HG02798 (cell line): ENCODE data around the gene IKZF3.

Experiments used
- ATAC-seq: cut with Tn5 transposase; IDR thresholded peaks from one replicate; pipeline ENCODE4 v1.9.1; 2021; ENCODE audit warnings: mild to moderate bottlenecking; ENCODE audit not compliant: unreplicated experiment, poor library complexity

Gene IKZF3

DNA sequence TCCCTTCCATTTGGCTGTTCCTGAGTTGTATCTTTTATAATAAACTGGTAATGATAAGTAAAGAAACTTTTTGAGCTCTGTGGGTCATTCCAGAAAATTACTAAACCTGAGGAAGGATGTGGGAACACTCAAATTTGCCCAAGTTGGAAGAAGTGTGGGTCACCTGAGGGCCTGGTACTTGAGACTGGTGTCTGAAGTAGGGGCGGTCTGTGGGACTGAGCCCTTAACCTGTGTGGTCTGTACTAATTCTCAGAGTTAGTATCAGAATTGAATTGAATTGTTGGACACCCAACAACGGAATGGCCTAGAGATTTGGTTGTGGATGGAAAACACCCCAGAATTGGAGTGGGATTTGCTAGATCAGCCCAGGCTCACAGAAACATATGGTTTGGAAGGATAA lies 43.1 kb downstream of the IKZF3 start:
- no peak for ATAC-seq

DNA sequence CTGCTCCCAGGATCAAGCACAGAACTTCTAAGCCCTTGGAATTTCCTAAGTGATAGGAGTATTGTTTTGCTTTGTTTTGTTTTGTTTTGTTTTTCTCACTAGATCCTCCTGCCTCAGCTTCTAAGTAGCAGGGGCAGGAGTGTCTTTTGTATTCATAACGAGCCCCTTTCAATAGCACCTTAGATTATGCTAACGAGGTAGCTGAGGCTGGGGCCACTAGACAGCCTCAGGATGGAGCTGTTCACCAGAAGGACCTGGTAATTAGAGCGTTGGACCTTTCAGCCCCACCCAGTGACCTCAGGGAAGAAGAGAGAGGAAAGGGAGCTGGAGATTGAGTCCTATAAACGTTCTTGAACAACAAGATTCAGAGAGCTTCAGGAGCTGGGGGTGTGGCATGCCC lies 43.6 kb downstream of the IKZF3 start:
- ATAC-seq = no peak

DNA sequence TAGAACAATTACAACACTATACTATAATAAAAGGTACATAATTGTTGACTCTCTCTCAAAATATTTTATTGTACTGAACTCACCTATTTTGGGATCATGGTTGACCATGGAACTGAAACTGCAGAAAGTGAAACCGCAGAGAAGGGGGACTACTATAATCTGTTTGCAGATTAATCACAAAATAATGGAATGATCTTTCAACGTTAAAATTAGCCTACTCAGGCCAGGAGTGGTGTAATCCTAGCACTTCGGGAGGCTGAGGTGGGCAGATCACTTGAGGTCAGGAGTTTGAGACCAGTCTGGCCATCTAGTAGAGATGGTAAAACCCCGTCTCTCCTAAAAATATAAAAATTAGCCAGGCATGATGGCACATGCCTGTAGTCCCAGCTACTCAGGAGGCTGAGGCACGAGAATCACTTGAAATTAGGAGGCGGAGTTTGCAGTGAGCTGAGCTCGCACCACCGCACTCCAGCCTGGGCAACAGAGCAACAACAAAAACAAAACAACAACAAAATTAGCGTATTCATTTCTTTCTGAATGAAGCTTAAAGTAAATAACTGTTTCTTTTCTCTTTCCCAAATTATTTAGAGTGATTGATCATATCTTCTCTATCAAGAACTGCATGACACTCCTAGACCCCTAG lies 45.6 kb downstream of the IKZF3 start:
- no peak for ATAC-seq

DNA sequence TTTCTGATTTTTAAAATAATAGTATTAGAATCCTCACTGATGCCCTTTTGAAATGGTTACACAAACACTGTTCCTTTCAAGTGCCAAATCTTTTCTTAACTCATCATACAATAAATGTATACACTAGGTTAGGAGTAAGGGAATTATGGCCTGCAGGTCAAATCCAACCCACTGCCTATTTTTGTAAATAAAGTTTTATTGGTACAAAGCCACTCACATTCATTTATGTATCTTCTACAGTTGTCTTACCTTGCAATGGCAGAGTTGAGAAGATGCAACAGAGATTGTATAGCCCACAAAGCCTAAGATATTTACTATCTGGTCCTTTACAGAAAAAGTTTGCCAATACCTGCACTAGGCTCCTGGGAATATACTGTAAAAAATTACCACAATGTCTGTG lies 47.8 kb downstream of the IKZF3 start:
- no peak for ATAC-seq

DNA sequence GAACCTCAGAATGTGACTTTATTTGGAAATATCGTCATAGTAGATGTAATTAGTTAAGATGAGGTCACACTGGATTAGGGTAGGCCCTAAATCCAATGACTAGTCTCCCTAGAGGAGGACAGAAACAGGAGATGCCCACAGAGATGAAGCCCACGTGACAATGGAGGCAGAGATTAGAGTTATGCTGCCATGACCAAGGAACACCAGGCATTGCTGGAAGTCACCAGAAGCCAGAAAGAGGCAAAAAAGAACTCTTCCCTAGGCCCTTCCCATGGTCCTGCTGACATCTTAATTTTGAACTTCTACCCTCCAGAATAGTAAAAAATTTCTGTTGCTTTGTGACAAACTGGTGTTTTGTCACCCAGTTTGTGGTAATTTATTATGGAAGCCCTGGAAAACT lies 49.6 kb downstream of the IKZF3 start:
- ATAC-seq = no peak

DNA sequence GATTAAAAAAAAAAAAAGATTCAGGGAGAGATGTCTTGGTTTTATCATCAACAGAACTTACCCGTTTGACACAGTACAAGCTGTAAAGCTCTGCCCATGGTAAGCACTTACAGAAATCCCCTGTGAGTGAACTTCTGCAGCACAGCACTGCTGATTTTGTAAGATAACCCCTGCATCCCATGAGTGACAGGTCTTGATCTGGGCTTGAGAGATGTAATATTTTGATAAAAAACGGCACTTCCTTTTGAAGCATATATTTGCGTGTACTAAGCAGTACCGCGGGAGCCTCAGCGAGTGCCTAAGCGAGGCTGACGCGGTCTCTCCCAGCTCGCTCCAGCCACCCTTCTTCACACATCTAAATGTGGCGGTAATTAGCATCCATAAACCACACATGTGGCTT lies 50.5 kb downstream of the IKZF3 start:
- ATAC-seq = no peak

DNA sequence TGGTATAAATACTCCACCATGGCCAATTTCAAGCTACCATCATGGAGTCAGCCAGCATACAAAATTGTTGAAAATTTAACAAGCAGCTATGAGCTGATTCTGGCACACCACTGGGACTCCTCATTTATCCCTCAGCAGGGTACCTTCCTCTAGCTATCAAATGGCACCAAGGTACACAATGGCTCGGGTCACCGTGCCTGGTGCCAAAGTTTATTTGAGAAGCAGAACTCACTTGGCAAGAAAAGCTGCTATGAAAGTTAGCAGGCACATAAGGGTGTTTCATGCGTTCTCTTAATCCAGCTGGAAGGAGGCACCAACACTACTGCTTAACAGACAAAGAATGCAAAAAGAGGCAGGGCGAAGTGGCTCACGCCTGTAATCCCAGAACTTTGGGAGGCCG lies 51.6 kb downstream of the IKZF3 start:
- ATAC-seq = no peak

DNA sequence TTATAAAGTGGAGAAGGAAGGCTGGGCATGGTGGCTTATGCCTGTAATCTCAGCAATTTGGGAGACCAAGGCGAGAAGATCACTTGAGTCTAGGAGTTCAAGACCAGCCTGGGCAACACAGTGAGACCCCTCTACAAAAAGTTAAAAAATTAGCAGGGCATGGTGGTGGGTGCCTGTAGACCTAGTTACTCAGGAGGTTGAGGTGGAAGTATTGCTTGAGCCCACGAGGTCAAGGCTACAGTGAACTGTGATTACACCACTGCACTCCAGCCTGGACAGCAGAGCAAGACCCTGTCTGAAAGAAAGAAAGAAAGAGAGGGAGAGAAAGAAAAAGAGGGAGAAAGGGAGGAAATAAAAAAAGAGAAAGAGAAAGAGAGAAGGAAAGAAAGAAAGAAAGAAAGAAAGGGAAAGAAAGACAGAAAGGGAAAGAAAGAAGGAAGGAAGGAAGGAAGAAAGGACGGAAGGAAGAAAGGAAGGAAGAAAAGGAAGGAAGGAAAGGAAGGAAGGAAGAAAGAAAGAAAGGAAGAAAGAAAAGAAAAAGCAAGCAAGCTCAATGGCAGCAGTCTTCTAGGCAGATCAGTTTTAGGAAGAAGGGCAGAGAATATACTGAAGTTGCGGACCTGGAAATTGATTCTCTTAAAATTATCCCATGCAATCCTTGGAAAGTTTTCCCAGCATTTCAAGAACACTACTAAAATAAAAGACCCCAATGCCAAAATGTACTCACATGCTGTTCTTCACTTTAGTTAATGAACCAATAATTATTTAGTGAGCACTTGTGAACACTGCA lies 53.0 kb downstream of the IKZF3 start:
- no peak for ATAC-seq

DNA sequence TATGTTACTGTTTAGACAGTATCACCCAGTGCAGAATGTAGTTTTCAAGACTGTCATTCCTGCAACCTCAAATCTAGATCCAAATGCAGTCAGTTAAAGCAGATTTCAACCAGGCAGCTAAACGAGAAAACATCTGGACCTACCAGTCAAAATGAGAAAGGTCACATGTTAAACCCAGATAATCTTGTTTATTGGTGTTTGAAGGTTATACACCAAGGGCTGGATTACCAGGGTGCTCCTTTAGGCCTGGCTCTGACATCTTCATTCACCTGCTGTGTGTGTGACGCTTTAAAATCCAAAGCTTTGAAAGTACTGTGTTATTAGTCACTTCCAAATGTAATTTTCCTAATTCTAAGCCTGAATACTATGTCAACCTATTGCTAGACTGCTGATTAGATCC lies 54.9 kb downstream of the IKZF3 start:
- ATAC-seq = no peak

DNA sequence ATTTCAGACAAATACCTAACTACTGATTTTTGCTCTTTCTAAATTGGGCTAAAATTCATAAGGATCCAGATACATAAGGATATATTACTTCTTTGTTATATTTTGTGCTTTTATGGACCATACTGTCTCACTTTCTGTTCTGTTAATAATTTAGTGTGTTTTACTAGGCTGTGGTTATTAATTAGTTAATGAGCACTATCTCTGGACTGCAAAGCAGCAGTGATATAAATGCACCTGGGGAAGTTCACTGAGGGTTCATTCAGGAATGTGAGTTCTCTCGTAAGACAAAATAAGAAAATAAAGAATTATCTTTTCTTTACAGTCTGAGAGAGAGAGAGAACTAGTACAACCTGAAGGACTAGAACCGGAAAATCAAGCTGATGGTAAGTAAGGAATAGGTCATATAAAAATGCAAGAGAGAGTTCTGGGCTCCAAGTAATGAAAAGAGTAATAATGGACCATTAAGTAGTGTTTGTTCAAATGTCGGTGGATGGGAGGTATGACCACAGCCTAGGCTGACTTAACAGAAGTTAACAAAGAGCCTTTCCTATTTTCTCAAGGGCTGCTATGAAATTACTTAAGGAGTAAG lies 55.6 kb downstream of the IKZF3 start:
- ATAC-seq = no peak

DNA sequence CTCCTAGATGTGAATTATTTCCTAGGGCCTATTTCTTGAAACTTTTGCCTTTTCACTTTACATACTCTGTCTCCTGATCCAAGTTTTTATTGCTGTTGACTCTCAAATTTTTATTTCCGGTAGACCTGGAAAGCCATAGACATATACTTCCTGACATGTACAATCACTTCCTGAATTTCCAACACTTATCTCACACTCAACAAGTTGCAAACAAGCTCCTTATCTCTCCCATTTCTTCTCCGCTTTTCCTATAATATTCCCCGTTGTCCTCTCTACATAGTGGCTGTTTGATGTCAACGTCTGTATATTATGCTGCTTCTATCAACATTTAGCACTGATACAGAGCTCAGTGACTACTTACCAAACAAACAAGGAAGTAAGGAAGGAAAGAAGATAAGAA lies 59.3 kb downstream of the IKZF3 start:
- no peak for ATAC-seq

DNA sequence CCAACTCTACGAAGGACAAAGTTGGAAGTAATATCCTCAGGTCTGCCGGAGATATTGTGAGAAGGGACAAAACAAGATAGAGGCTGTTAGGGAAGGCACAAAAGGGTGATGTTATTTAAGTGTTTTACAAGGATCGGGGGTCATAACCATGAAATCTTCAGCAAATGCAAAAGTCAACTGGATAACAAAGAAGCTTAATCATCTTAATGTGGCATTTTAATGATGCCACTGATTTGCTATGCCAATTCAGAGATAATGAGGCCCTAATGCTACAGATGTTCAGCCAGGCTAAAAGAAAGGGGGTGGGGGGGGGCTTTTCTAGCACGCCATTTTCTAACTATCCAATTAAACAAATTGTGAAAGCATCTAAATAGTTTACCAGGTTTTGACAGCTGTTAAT lies 63.1 kb downstream of the IKZF3 start:
- no peak for ATAC-seq

DNA sequence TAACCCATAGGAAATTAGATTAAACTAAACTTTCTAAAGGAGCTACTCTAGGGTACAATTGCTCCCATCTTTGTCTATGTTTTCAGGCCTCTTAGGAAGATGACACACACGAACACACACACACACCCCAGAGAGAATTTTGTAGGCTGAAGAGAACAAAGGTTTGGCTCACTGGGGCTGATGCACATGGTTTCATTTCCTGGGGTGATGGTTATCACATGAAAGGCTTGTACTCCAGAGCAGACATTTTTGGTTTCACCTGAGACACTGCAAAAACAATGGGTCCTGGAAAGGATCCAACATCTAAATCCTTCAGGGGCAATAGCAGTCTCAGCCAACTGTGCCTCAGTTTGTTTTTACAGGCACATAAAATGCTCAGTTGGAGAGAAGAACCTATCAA lies 63.6 kb downstream of the IKZF3 start:
- ATAC-seq = peak; percentile 60

DNA sequence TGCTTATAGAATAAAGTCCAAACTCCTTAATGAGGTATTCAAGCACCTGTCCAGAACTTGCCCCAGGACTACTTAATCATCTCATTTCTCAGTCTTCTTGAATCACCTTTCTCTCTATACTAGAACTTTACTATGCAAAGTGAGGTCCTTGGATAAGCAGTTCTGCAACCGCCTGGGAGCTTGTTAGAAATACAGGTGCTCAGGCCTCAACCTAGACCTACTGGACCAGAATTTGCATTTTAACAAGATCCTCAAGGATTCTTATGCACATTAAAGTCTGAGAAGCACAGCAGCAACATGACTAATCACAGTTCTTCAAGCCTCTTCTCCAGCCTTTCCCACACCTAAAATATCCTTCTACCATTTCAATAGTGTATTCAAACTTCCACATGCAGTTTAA lies 64.7 kb downstream of the IKZF3 start:
- no peak for ATAC-seq

DNA sequence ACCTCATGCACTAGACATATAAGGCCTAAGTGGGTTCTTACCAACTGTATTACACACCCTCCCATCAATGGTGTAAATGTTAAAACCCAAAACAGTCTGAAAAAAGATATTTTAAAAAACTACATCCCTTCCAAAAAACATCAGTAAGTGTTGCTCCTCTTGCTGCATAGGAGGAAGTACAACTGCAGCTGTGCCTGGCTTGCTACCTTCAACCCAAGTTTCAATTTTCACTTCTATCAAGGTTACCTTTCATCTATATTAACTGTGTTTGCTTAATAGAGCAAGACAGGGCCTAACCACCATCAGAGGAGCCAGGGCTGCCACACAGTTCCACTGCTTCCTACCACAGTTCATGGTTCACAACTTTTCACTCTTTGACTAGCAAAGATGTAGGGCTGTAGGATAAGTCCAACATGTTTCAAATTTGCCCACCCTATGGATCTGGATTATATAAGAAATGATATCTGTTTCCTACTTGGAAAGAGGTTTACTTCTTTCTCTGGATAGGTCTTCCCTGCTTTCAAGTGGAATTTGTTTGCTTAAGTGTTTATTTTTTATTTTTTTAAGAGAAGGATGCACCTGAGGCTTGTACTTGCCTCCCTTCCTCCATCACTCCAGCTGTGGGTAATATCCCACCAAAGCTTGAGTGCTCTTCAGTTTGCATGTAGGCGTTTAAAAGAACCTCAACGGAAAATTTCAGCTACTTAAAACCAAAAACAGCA lies 69.7 kb downstream of the IKZF3 start:
- ATAC-seq = peak; percentile 89

DNA sequence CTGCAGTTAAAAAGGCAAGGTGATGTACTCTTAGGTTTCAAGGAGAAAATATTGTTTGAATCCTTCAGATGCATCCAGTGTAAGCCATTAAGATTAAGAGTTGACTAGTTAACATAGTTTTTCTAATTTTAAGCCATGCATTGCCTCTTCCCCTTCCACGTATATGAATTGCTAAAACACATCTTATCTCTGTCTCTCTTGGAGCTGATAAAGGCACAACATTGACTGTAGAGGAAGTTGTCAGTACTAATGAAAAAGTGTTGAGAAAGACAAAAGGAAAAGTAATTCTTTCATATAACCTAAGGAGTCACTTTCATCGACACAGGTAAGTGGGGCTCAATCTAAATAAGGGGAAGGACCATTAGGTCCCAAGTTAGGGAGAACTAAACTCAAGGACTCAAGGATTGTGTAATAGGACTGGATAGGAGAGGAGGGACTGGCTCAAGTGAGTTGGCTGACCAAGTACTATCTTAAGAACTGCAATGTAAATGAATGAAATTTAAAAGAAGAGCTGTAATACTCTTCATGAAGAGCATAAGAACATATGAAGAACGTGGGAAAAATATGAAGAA lies 70.7 kb downstream of the IKZF3 start:
- ATAC-seq = no peak

DNA sequence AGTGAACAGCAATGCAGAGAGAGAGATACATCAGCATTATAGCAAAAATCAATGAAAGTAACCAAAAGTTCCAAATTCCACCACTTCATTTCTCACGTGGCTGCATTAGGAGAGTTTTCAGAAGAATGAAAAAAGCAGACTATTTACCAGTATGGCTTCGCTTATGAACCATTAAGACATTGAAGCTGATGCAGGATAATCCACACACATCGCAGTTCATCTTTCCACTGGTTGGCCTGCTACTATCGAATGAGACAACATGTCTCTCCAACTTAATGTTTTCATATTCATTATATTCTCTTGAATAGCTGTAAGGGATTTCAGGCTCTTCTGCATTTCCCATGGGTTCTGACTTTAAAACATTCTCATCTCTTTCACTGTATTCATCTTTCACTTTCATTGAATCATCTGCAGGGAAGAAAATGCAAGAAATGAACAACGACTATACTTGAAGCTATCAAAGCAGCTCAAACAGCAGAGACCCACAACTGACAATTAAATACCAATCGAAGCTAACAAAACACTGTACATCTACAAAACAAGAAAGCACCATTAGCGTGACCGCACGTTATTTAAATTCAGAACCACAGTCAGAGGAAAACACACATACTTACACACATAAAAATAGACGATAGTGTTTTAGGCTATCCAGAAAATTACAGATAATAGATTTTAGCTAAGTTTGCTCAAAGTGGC lies 71.4 kb downstream of the IKZF3 start:
- ATAC-seq = no peak

DNA sequence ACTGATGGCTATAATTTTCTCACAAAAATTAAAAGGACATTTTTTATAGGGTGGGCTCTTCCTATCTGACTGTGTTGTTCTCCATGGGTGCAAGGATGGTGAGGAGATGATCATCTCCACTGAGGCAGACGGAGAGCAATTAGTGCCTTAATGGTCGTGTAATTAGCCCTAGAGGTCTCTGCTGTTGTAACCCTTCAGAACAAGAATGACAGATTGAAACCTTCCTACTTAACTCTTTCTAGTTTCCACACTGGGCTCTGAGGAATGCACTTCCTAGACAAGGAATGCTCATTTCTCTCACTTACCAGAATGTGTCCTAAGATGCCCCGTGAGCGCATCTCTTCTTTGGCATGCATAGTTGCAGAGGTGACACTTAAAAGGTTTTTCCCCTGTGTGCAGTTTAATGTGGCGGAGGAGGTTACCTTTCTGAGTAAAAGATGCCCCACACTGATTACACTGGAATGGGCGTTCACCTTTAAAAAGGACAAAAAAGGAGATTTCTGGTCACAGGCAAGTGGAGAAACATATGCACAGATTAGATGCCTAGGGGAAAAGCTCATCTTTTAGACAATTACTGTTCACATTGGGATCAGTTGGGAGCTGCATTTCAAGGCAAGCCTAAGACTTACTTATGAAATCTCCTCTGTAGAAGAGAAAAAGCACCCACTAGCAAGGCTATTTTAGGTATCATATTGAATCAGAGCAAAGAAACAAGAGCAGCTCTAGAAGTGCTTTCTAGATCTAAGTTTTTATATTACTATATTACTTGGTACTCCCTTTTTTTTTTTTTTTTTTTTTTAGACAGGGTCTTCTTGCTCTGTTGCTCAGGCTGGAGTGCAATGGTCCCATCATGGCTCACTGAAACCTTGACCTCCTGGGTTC lies 72.8 kb downstream of the IKZF3 start:
- no peak for ATAC-seq

DNA sequence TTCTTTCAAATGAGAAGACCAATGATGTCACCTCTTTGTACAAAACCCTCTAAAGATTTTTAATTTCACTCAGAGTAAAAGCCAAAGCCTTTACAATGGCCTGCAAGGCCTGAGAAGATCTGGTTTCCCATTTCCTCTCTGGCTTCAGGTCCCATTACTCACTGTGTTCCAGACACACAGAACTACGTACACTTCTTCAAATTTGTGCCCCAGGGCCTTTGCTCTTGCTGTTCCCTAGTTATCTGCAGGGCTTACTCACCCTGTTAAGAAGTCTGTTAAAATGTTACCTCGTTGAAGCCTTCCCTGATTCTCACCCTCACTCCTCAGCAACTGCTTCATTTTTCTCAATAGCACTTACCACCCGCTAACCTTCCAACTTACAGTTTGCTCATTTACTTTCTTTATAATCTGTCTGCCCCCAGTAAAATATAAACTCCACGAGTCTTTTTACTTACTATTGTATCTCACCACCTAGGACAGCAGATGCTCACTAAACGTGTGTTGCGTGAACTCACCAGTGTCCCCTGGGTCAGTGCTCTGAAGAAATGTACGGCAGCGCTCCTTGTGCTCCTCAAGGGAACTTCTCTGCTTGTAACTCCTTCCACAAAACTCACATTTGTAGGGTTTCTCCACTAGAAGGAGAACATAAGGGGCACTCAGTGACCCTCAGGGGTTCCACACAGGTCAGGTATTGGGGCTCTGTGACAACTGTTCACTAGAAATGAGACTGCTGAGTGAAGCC lies 76.2 kb downstream of the IKZF3 start:
- ATAC-seq = no peak
